Right lobe of liver (tissue), 4 donors: Measurements from ENCODE around the gene RND3.

Experiments used
- POLR2A ChIP-seq: fragments of 450-650 bp; IDR thresholded peaks from one replicate; pipeline ENCODE4 v1.6.1; 2017; ENCODE audit warnings: antibody characterized with exemption, mild to moderate bottlenecking
- TF ChIP-seq, protein P1 (sequence below), 4 donors: fragments of 200-600 bp in 3 of 4; fragments of 450-650 bp in 1 of 4; IDR thresholded peaks; one replicate each; pipeline versions ENCODE4 v1.5.1 to v1.8.0; 2016 to 2022; ENCODE audit warnings: antibody characterized with exemption in 4 of 4, mild to moderate bottlenecking in 2 of 4
- donor health status: DM: no; HTN: no; CAD: no.
- donor health status: DM: no; HTN: no; CAD: no.
- donor health status: DM: no; HTN: yes; CAD: no.

DNA sequence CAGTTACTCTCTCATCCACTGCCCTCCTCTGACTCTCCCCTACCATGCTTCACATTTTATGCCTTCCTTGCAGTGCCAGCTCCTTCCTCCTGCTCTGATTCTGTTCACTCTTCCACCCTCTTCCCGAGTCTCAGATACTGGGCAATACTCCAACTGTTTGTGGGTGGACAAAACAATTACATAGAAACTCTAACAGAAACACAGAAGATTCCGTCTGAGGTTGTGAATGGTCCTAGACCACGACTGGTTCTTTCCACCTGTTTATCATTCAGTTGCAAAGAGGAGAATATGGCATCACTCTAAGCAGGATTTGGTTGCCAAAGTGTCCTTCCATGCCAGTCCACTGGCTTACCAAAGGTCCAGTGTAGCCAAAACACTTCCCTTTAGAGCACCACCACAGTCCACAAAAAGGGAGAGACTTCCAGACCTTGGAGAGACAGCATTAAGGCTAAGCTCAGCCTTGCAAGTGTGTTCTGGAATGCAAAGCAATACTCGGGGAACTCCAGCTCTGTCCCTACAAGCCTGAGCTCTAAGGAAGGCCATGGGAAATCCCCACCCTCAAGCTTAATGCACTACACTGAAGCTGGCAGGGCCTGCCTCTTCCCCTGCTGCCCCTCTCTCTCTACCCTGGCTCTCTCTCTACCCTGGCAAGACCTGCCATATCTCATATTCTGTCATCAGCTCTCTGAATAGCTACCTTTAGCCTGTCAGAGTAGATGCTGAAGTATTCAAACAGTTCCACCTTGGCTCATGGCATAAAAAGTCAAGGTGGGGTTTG, 33.6 kb upstream of the RND3 start:
- TF ChIP-seq, protein P1, sequence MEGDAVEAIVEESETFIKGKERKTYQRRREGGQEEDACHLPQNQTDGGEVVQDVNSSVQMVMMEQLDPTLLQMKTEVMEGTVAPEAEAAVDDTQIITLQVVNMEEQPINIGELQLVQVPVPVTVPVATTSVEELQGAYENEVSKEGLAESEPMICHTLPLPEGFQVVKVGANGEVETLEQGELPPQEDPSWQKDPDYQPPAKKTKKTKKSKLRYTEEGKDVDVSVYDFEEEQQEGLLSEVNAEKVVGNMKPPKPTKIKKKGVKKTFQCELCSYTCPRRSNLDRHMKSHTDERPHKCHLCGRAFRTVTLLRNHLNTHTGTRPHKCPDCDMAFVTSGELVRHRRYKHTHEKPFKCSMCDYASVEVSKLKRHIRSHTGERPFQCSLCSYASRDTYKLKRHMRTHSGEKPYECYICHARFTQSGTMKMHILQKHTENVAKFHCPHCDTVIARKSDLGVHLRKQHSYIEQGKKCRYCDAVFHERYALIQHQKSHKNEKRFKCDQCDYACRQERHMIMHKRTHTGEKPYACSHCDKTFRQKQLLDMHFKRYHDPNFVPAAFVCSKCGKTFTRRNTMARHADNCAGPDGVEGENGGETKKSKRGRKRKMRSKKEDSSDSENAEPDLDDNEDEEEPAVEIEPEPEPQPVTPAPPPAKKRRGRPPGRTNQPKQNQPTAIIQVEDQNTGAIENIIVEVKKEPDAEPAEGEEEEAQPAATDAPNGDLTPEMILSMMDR (IDR thresholded peaks at IDR 0.05), result no peak
- no peak for TF ChIP-seq POLR2A
